Lung (tissue), 12 donors: ENCODE results near the gene HNRNPR. TPM values are rescaled to one million over a fixed set of nuclear protein-coding genes. Genes with fewer than 3 reads are reported as not detected.

Experiments
- ATAC-seq: fragments of 200-7000 bp; cut with Tn5 transposase; one replicate; pipeline ENCODE4 v1.9.1; 2020; ENCODE audit warnings: moderate number of reproducible peaks; ENCODE audit not compliant: insufficient read depth, low FRiP score
- DNase-seq, 3 donors: peaks; one replicate each; pipeline ENCODE4 v3.0.0-alpha.2; 2013 to 2017
- H3K27ac ChIP-seq, 2 donors: one replicate each; pipeline ENCODE4 v1.5.1; 2013; ENCODE audit warnings: mild to moderate bottlenecking in 2 of 2, moderate library complexity in 2 of 2, control low read depth in 1 of 2, inconsistent platforms in 1 of 2, low read depth in 1 of 2, low read length in 1 of 2
- H3K27me3 ChIP-seq, 3 donors: one replicate each; pipeline ENCODE4 v1.5.1; 2013; ENCODE audit warnings: low read length in 2 of 3; ENCODE audit not compliant: control insufficient read depth in 3 of 3, insufficient read depth in 3 of 3
- H3K36me3 ChIP-seq, 4 donors: one replicate each; pipeline ENCODE4 v1.5.1; 2013; ENCODE audit warnings: low read length in 4 of 4, mild to moderate bottlenecking in 1 of 4, moderate library complexity in 1 of 4; ENCODE audit not compliant: control insufficient read depth in 4 of 4, insufficient read depth in 4 of 4
- H3K4me1 ChIP-seq, 5 donors: one replicate each; pipeline ENCODE4 v1.5.1; 2013; ENCODE audit warnings: low read length in 5 of 5, mild to moderate bottlenecking in 2 of 5, moderate library complexity in 1 of 5; ENCODE audit not compliant: control insufficient read depth in 5 of 5, insufficient read depth in 5 of 5
- H3K4me3 ChIP-seq: one replicate; pipeline ENCODE4 v1.5.1; 2013; ENCODE audit warnings: mild to moderate bottlenecking, control low read depth, moderate library complexity
- H3K9ac ChIP-seq, 2 donors: one replicate each; pipeline ENCODE4 v1.5.1; 2013; ENCODE audit warnings: low read length in 2 of 2, control low read depth in 1 of 2; ENCODE audit not compliant: insufficient read depth in 1 of 2
- H3K9me3 ChIP-seq, 4 donors: one replicate each; pipeline ENCODE4 v1.5.1; 2013; ENCODE audit warnings: low read length in 3 of 4, mild to moderate bottlenecking in 1 of 4, moderate library complexity in 1 of 4; ENCODE audit not compliant: control insufficient read depth in 4 of 4, insufficient read depth in 3 of 4
- WGBS, 2 donors: extraction: QIAGEN DNeasy Blood & Tissue Kit; methylation state at CpG; one replicate each; pipeline ENCODE4 v1.1.7; 2013; 5-methylcytosine and 5-hydroxymethylcytosine counted together
- polyA plus RNA-seq, 2 donors: library from polyadenylated mRNA; stranded (reverse); fragments of 200-250 nt; gene quantifications; one replicate each; pipeline ENCODE4 v1.2.1, GENCODE V29; 2013
- total RNA-seq, 2 donors: library from RNA; depleted of rRNA in 1 of 2; stranded (reverse); fragments of >200 nt in 1 of 2; gene quantifications; one replicate each; pipeline ENCODE4 v1.2.1, GENCODE V29; 2014 to 2021
- TF ChIP-seq, protein P1 (sequence below): IDR thresholded peaks from 2 replicates; pipeline ENCODE4 v1.5.1; 2012; ENCODE audit warnings: mild to moderate bottlenecking; ENCODE audit errors: control extremely low read depth, extremely low read depth
- donor health status: control.
- donor health status: control.
- donor health status: Bipolar disorder and iron deficiency.
- donor health status: healthy.
- donor health status: DM: yes; HTN: yes; CAD: no.

HNRNPR gene
- total and polyA plus RNA-seq, 4 donors, result 54.2 to 147 (median 94.9) TPM

DNA sequence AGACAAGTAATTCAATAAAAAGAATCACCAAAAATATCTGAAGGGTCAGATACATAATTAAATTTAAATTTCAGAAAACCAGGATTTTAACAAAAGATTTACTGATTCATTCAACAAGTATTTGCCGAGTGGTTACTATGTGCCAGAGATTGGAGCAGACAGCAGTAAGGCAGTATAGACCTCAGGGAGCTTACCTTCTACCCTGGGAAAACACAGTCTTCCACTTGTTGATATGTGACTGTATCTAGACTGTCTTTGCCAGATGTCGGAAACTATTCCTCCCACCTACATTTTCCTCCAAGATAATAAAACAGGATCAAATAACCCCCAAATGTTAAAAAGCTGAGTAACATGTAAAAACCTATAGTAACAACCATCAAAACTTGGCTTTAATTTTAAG lies 6.2 kb downstream of the HNRNPR start:
- Histone ChIP-seq H3K27me3 (no peaks in the 10 kb centered on the region), H3K9me3 (no peaks in the 10 kb centered on the region), H3K9ac (no peak overlapping the region), H3K27ac (no peak overlapping the region), H3K4me3 (no peak overlapping the region), H3K36me3 (peaks cover 5 to 37% (median 18%) of the 10 kb centered on the region in 4 donors), H3K4me1 (peaks cover 0 to 40% (median 18%) of the 10 kb centered on the region in 5 donors)
- DNase-seq (no peak), ATAC-seq (no peak)
- TF ChIP-seq, protein P1, sequence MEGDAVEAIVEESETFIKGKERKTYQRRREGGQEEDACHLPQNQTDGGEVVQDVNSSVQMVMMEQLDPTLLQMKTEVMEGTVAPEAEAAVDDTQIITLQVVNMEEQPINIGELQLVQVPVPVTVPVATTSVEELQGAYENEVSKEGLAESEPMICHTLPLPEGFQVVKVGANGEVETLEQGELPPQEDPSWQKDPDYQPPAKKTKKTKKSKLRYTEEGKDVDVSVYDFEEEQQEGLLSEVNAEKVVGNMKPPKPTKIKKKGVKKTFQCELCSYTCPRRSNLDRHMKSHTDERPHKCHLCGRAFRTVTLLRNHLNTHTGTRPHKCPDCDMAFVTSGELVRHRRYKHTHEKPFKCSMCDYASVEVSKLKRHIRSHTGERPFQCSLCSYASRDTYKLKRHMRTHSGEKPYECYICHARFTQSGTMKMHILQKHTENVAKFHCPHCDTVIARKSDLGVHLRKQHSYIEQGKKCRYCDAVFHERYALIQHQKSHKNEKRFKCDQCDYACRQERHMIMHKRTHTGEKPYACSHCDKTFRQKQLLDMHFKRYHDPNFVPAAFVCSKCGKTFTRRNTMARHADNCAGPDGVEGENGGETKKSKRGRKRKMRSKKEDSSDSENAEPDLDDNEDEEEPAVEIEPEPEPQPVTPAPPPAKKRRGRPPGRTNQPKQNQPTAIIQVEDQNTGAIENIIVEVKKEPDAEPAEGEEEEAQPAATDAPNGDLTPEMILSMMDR, result no peak
- WGBS, 2 donors, result 93% methylated on average over 2 of the region's 2 CpGs

- Histone ChIP-seq H3K9ac (no peak overlapping the region), H3K27ac (no peak overlapping the region), H3K27me3 (no peaks in the 10 kb centered on the region), H3K9me3 (no peaks in the 10 kb centered on the region), H3K4me3 (no peak overlapping the region), H3K36me3 (peaks cover 22 to 66% (median 35%) of the 10 kb centered on the region in 4 donors), H3K4me1 (no peaks in the 10 kb centered on the region)
- no peak for DNase-seq
- ATAC-seq, result no peak
- 94 to 95% methylated on average over 8 of the region's 8 CpGs for WGBS, 2 donors
- TF ChIP-seq, protein P1, result no peak
Observed at GRCh38 chr1:23331713-23332112, 12.4 kb downstream of the HNRNPR start.

DNA sequence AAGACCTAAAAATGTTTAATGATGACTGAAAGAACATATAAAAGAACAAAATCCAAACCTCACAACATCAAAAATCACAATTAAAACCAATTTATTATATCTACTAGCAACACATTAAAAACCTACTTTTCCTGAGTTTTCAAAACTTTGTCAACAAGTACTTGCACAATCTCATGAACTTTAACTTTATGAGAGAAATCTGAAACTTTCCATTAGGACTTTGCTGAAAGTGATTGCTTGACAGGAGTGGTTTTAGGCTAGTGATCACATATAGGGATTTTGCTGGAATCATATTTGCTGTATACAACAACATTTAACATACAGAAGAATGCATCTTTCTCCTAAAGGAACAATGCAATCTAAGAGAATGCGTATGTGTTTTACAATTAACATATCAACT lies 13.2 kb downstream of the HNRNPR start:
- ATAC-seq (no peak), DNase-seq (no peak)
- 97% methylated on average over 1 of the region's 1 CpG for WGBS, 2 donors
- Histone ChIP-seq H3K4me3 (no peak overlapping the region), H3K4me1 (no peaks in the 10 kb centered on the region), H3K36me3 (peaks cover 26 to 64% (median 39%) of the 10 kb centered on the region in 4 donors), H3K27me3 (no peaks in the 10 kb centered on the region), H3K27ac (no peak overlapping the region), H3K9me3 (no peaks in the 10 kb centered on the region), H3K9ac (no peak overlapping the region)
- TF ChIP-seq, protein P1, result no peak

DNA sequence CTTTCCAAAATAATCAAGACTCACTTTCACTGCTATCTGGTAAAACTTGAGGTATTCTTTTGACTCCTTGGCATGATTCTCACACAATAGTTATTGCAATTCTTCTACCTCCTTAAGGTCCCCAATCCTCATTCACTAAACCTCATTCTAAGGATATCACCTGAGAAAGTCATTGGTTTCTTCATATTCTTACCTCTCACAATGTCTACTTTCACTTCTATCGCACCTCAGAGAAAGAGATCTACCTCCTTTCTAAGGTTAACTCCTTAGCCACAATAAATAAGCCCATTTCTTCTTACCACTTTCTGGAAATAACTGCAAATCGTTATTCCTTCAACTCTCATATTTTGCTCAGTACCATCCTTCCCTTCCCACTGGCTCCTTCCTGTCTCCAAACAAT lies 18.7 kb downstream of the HNRNPR start:
- H3K27me3 ChIP-seq, result no peaks in the 10 kb centered on the region
- H3K4me1 ChIP-seq, result peaks cover 0 to 3% (median 0%) of the 10 kb centered on the region in 5 donors
- TF ChIP-seq, protein P1, result no peak
- H3K4me3 ChIP-seq, result no peak overlapping the region
- no peak overlapping the region for H3K9ac ChIP-seq
- H3K27ac ChIP-seq, result no peak overlapping the region
- H3K36me3 ChIP-seq, result peaks cover 19 to 46% (median 30%) of the 10 kb centered on the region in 4 donors
- DNase-seq (no peak), ATAC-seq (no peak)
- H3K9me3 ChIP-seq, result no peaks in the 10 kb centered on the region
- WGBS, 2 donors, result 81 to 88% methylated on average over 2 of the region's 2 CpGs
